SU-DHL-6 (cell line): ENCODE results near the gene AGAP6.
"Not testable (repeated sequence)": the region's sequence is repeated elsewhere in the genome, so short reads cannot be mapped to it uniquely, and the experiment has no call there.

Experiments
- H2AFZ ChIP-seq: fragments of 200-600 bp; sonication (generic); 2 replicates; pipeline ENCODE4 v1.6.1; 2014; ENCODE audit warnings: low read depth, mild to moderate bottlenecking, moderate library complexity, mixed read lengths, antibody characterized with exemption, low read length; ENCODE audit not compliant: severe bottlenecking
- H3F3A ChIP-seq: fragments of 200-600 bp; shearing (Covaris generic); 2 replicates; pipeline ENCODE4 v1.6.0; 2016; ENCODE audit warnings: antibody characterized with exemption, mild to moderate bottlenecking; ENCODE audit not compliant: insufficient read depth
- H3K27ac ChIP-seq: fragments of 200-600 bp; sonication (generic); 2 replicates; pipeline ENCODE4 v1.5.1; 2016; ENCODE audit warnings: low read depth, mild to moderate bottlenecking, low read length, moderate library complexity, mixed read lengths
- H3K27me3 ChIP-seq: fragments of 200-600 bp; sonication (generic), shearing (Covaris generic); 2 replicates; pipeline ENCODE4 v1.6.0; 2014; ENCODE audit warnings: mild to moderate bottlenecking, low read length
- H3K36me3 ChIP-seq: fragments of 200-600 bp; sonication (generic); 2 replicates; pipeline ENCODE4 v1.6.1; 2014; ENCODE audit warnings: mild to moderate bottlenecking, low read length, mixed read lengths
- H3K4me2 ChIP-seq: fragments of 300-600, 200-600 bp; shearing (Covaris generic), sonication (generic); 2 replicates; pipeline ENCODE4 v1.6.0; 2014; ENCODE audit warnings: low read length, low read depth, mild to moderate bottlenecking; ENCODE audit not compliant: poor library complexity, severe bottlenecking
- H3K4me3 ChIP-seq: fragments of 200-600 bp; sonication (generic); 2 replicates; pipeline ENCODE4 v1.5.1; 2014; ENCODE audit warnings: antibody characterized with exemption, low read length, mild to moderate bottlenecking, mixed read lengths; ENCODE audit not compliant: insufficient read depth, poor library complexity, severe bottlenecking
- H3K79me2 ChIP-seq: fragments of 200-600 bp; sonication (generic); 2 replicates; pipeline ENCODE4 v1.6.1; 2014; ENCODE audit warnings: mild to moderate bottlenecking, low read length, moderate library complexity; ENCODE audit not compliant: insufficient read depth
- H3K9ac ChIP-seq: fragments of 200-600 bp; sonication (generic); 2 replicates; pipeline ENCODE4 v1.7.0; 2014; ENCODE audit warnings: mild to moderate bottlenecking, low read length
- H3K9me2 ChIP-seq: fragments of 200-600 bp; sonication (generic); replicated peaks from 2 replicates; pipeline ENCODE4 v1.6.1; 2014; ENCODE audit warnings: low read length; ENCODE audit not compliant: insufficient read depth
- H3K9me3 ChIP-seq: fragments of 200-600 bp; sonication (generic); 2 replicates; pipeline ENCODE4 v1.6.1; 2014; ENCODE audit warnings: low read length, mixed read lengths; ENCODE audit not compliant: insufficient read depth
- H4K20me1 ChIP-seq: fragments of 200-600 bp; sonication (generic); 2 replicates; pipeline ENCODE4 v1.6.1; 2014; ENCODE audit warnings: low read depth, mild to moderate bottlenecking, antibody characterized with exemption, low read length, moderate library complexity, mixed read lengths
- CTCF ChIP-seq: fragments of 200-600 bp; sonication (generic); IDR thresholded peaks from one replicate; pipeline ENCODE4 v1.5.1; 2017; ENCODE audit warnings: antibody characterized with exemption, mild to moderate bottlenecking, low read length, moderate library complexity; ENCODE audit not compliant: insufficient read depth, poor library complexity, severe bottlenecking
- EZH2phosphoT487 ChIP-seq: fragments of 200-600 bp; sonication (generic), shearing (Covaris generic); conservative IDR thresholded peaks from 2 replicates; pipeline ENCODE4 v1.6.1; 2018; ENCODE audit warnings: mild to moderate bottlenecking, antibody characterized with exemption, low read length, moderate library complexity, mixed read lengths

Gene AGAP6

GRCh38 chr10:50044941-50045664 lies 56.9 kb downstream of the AGAP6 start:
- H3K27ac ChIP-seq: no peak overlapping the region
- no peaks in the 10 kb centered on the region for H3K27me3 ChIP-seq
- H3K9me2 ChIP-seq: no peaks in the 10 kb centered on the region
- no peaks in the 10 kb centered on the region for H3K36me3 ChIP-seq
- no peak for TF ChIP-seq CTCF
- no peak for TF ChIP-seq EZH2phosphoT487
- no peak overlapping the region for H3K4me2 ChIP-seq
- no peaks in the 10 kb centered on the region for H3F3A ChIP-seq
- H3K4me3 ChIP-seq: no peak overlapping the region
- no peaks in the 10 kb centered on the region for H4K20me1 ChIP-seq
- no peak overlapping the region for H2AFZ ChIP-seq
- no peaks in the 10 kb centered on the region for H3K9me3 ChIP-seq
- no peak overlapping the region for H3K9ac ChIP-seq
- no peaks in the 10 kb centered on the region for H3K79me2 ChIP-seq

- H3K9ac ChIP-seq, H3K27me3 ChIP-seq, H3K4me2 ChIP-seq, H3K36me3 ChIP-seq, H3K9me3 ChIP-seq, H3K4me3 ChIP-seq, H4K20me1 ChIP-seq, H3K9me2 ChIP-seq, H2AFZ ChIP-seq, H3F3A ChIP-seq, H3K27ac ChIP-seq, H3K79me2 ChIP-seq: not testable (repeated sequence)
Measured at GRCh38 chr10:50046457-50046856, 58.3 kb downstream of the AGAP6 start.

- not testable (repeated sequence) for H3K4me2 ChIP-seq, H3F3A ChIP-seq, H3K9ac ChIP-seq, H3K27me3 ChIP-seq, H2AFZ ChIP-seq, H3K9me2 ChIP-seq, H4K20me1 ChIP-seq, H3K4me3 ChIP-seq, H3K27ac ChIP-seq, H3K79me2 ChIP-seq, H3K36me3 ChIP-seq, H3K9me3 ChIP-seq
Measured at GRCh38 chr10:50047594-50047993, 59.4 kb downstream of the AGAP6 start.

- H3K27ac ChIP-seq, H3F3A ChIP-seq, H3K4me2 ChIP-seq, H3K79me2 ChIP-seq, H2AFZ ChIP-seq, H3K9me2 ChIP-seq, H3K9me3 ChIP-seq, H3K4me3 ChIP-seq, H3K36me3 ChIP-seq, H3K9ac ChIP-seq, H3K27me3 ChIP-seq, H4K20me1 ChIP-seq: not testable (repeated sequence)
Measured at GRCh38 chr10:50051995-50052660, 63.9 kb downstream of the AGAP6 start.

- not testable (repeated sequence) for H4K20me1 ChIP-seq, H3F3A ChIP-seq, H3K27ac ChIP-seq, H3K79me2 ChIP-seq, H3K9ac ChIP-seq, H2AFZ ChIP-seq, H3K9me3 ChIP-seq, H3K36me3 ChIP-seq, H3K4me2 ChIP-seq, H3K9me2 ChIP-seq, H3K27me3 ChIP-seq, H3K4me3 ChIP-seq
Measured at GRCh38 chr10:50052778-50053376, 64.7 kb downstream of the AGAP6 start.

- not testable (repeated sequence) for H3K27me3 ChIP-seq, H3K9ac ChIP-seq, H3K4me2 ChIP-seq, H3K9me2 ChIP-seq, H2AFZ ChIP-seq, H3F3A ChIP-seq, H3K4me3 ChIP-seq, H3K27ac ChIP-seq, H3K9me3 ChIP-seq, H3K79me2 ChIP-seq, H3K36me3 ChIP-seq, H4K20me1 ChIP-seq
Measured at GRCh38 chr10:50055494-50056292, 67.5 kb downstream of the AGAP6 start.
